Sigmoid colon (tissue), 7 donors: ENCODE results near the gene NPAP1. TPM values are rescaled to one million over a fixed set of nuclear protein-coding genes. Genes with fewer than 3 reads are reported as not detected.
"Not testable (repeated sequence)": the region's sequence is repeated elsewhere in the genome, so short reads cannot be mapped to it uniquely, and the experiment has no call there.

Source experiments
- DNase-seq: peaks from one replicate; pipeline ENCODE4 v3.0.0-alpha.2; 2019
- H3K27ac ChIP-seq, 4 donors: fragments of 200-600 bp; sonication (generic); one replicate each; pipeline ENCODE4 v1.5.1; 2016 to 2019; ENCODE audit warnings: mild to moderate bottlenecking in 1 of 4
- H3K27me3 ChIP-seq, 3 donors: fragments of 200-600 bp; sonication (generic); one replicate each; pipeline ENCODE4 v1.5.1; 2019; ENCODE audit warnings: mild to moderate bottlenecking in 1 of 3
- H3K36me3 ChIP-seq, 4 donors: fragments of 200-600 bp; sonication (generic); one replicate each; pipeline ENCODE4 v1.5.1; 2016 to 2019
- H3K4me1 ChIP-seq, 4 donors: fragments of 200-600 bp; sonication (generic); one replicate each; pipeline ENCODE4 v1.5.1; 2017 to 2019
- H3K4me3 ChIP-seq, 4 donors: fragments of 200-600 bp; sonication (generic); one replicate each; pipeline ENCODE4 v1.5.1; 2017 to 2019; ENCODE audit warnings: mild to moderate bottlenecking in 2 of 4, moderate library complexity in 1 of 4
- H3K9me3 ChIP-seq, 4 donors: fragments of 200-600 bp in 3 of 4; sonication (generic) in 3 of 4; one replicate each; pipeline versions ENCODE4 v1.5.1 to v1.6.1; 2013 to 2019
- EP300 ChIP-seq, 4 donors: sonication (generic); formaldehyde crosslinking; IDR thresholded peaks; one replicate each; pipeline ENCODE4 v1.6.1; 2017; ENCODE audit warnings: antibody characterized with exemption in 4 of 4
- POLR2A ChIP-seq, 2 donors: fragments of 450-650 bp; IDR thresholded peaks; one replicate each; pipeline ENCODE4 v1.6.1; 2016; ENCODE audit warnings: antibody characterized with exemption in 2 of 2, mild to moderate bottlenecking in 2 of 2, moderate library complexity in 2 of 2
- POLR2AphosphoS5 ChIP-seq, 4 donors: sonication (generic); formaldehyde crosslinking; IDR thresholded peaks; one replicate each; pipeline ENCODE4 v1.6.1; 2017; ENCODE audit warnings: antibody characterized with exemption in 4 of 4
- WGBS, 2 donors: extraction: QIAGEN DNeasy Blood & Tissue Kit; methylation state at CpG; one replicate each; pipeline ENCODE4 v1.1.7; 2013; 5-methylcytosine and 5-hydroxymethylcytosine counted together
- intact Hi-C: fragments of 100-400 bp; cut with DNase I; formaldehyde crosslinking; loops from one replicate; pipeline ENCODE4 v1.15.1; 2023
- polyA plus RNA-seq, 3 donors: library from polyadenylated mRNA; stranded (reverse); fragments of 200-250 nt; gene quantifications; one replicate each; pipeline ENCODE4 v1.2.3, GENCODE V29; 2013
- total RNA-seq, 4 donors: library from RNA; depleted of rRNA; stranded (reverse); fragments of >200 nt; gene quantifications; one replicate each; pipeline ENCODE4 v1.1.0, GENCODE V29; 2016
- TF ChIP-seq, protein P1 (sequence below), 4 experiments: fragments of 450-650 bp in 3 of 4; fragments of 200-600 bp in 1 of 4; IDR thresholded peaks; one replicate each; pipeline ENCODE4 v1.5.1; 2016 to 2019; ENCODE audit warnings: antibody characterized with exemption in 4 of 4, mild to moderate bottlenecking in 3 of 4, moderate library complexity in 2 of 4
- donor health status: healthy with polysubstance abuse.
- donor health status: Bipolar disorder and iron deficiency.
- donor health status: healthy.

The NPAP1 gene
- total and polyA plus RNA-seq, 7 donors: under 0.01 to 0.41 (median 0.15) TPM; not detected in 3

DNA sequence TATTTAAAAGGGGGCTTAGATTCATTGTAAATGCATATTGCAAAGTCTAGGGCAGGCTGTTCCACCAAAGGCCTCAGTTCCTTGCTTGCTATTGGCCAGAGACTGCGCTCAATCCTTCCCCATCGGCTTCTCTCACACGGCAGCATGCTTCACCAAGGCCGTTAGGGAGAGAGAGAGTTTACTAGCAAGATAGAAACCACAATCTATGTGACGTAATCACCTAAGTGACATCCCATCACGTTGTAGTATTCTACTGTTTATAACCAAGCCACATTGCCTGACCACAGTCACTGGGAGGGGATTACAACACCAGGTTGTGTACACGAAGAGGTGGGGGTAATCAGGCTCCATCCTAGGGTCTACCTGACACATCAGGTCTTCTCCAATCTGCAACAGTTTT is 16.0 kb upstream of the NPAP1 start:
- Histone ChIP-seq H3K27me3 (no peaks in the 10 kb centered on the region), H3K4me1 (no peaks in the 10 kb centered on the region), H3K4me3 (no peak overlapping the region), H3K36me3 (no peaks in the 10 kb centered on the region), H3K9me3 (peaks cover 0 to 4% (median 0%) of the 10 kb centered on the region in 4 donors), H3K27ac (no peak overlapping the region)
- no peak for TF ChIP-seq EP300 (IDR thresholded peaks at IDR 0.05)
- no peak for DNase-seq
- 67 to 68% methylated on average over 7 of the region's 7 CpGs for WGBS, 2 donors
- intact Hi-C loops: no loop called here

DNA sequence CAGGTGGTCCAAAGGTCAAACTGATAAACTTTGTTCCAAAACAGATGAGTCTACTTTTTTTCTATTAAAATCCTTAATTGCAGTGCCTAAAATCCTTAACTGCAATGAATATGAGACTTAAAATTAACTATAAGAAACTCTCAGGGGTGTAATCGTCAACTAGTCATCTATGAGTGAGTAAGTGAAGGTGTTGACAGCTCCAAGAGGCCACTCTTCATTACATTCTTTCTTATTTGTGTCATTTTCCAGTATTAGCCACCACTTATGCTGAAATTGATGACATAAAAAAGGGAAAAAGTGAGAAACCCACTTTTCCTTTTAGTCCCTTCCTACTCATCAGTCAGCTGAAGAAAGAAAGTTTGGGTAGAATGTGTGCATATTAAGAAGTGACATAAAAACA is 12.6 kb upstream of the NPAP1 start:
- Histone ChIP-seq H3K27me3 (no peaks in the 10 kb centered on the region), H3K4me3 (no peak overlapping the region), H3K9me3 (no peaks in the 10 kb centered on the region), H3K4me1 (no peaks in the 10 kb centered on the region), H3K27ac (no peak overlapping the region), H3K36me3 (no peaks in the 10 kb centered on the region)
- 52 to 64% methylated on average over 1 of the region's 1 CpG for WGBS, 2 donors
- TF ChIP-seq POLR2AphosphoS5 (IDR thresholded peaks at IDR 0.05) (no peak), EP300 (IDR thresholded peaks at IDR 0.05) (no peak), POLR2A (IDR thresholded peaks at IDR 0.05) (no peak)
- TF ChIP-seq, protein P1, sequence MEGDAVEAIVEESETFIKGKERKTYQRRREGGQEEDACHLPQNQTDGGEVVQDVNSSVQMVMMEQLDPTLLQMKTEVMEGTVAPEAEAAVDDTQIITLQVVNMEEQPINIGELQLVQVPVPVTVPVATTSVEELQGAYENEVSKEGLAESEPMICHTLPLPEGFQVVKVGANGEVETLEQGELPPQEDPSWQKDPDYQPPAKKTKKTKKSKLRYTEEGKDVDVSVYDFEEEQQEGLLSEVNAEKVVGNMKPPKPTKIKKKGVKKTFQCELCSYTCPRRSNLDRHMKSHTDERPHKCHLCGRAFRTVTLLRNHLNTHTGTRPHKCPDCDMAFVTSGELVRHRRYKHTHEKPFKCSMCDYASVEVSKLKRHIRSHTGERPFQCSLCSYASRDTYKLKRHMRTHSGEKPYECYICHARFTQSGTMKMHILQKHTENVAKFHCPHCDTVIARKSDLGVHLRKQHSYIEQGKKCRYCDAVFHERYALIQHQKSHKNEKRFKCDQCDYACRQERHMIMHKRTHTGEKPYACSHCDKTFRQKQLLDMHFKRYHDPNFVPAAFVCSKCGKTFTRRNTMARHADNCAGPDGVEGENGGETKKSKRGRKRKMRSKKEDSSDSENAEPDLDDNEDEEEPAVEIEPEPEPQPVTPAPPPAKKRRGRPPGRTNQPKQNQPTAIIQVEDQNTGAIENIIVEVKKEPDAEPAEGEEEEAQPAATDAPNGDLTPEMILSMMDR (IDR thresholded peaks at IDR 0.05): no peak
- DNase-seq: no peak
- intact Hi-C loops: no loop called here

DNA sequence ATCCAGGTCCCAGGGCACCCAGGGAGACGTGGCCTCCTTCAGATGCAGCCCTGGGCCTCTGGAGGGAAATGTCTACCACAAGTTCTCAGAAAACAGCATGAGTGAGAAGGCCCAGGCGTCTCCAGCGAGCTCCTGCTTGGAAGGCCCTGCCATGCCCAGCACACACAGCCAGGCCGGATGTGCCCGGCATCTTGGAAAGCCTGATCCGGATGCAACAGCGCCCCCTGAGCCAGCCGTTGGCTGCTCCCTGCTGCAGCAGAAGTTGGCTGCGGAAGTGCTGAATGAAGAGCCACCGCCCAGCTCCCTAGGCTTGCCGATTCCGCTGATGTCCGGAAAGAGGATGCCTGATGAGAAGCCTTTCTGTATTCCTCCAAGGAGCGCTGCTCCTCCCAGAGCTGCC is 856 bp downstream of the NPAP1 start:
- Histone ChIP-seq H3K4me1 (no peaks in the 10 kb centered on the region), H3K27ac (no peak overlapping the region), H3K27me3 (no peaks in the 10 kb centered on the region), H3K36me3 (no peaks in the 10 kb centered on the region), H3K9me3 (peaks cover 0 to 5% (median 0%) of the 10 kb centered on the region in 4 donors), H3K4me3 (no peak overlapping the region)
- 89 to 91% methylated on average over 14 of the region's 14 CpGs for WGBS, 2 donors
- no peak for DNase-seq
- intact Hi-C loops: no loop called here
- TF ChIP-seq POLR2A (IDR thresholded peaks at IDR 0.05): no peak
- no peak for TF ChIP-seq POLR2AphosphoS5 (IDR thresholded peaks at IDR 0.05)
- TF ChIP-seq EP300 (IDR thresholded peaks at IDR 0.05): no peak
- TF ChIP-seq, protein P1 (IDR thresholded peaks at IDR 0.05): no peak

DNA sequence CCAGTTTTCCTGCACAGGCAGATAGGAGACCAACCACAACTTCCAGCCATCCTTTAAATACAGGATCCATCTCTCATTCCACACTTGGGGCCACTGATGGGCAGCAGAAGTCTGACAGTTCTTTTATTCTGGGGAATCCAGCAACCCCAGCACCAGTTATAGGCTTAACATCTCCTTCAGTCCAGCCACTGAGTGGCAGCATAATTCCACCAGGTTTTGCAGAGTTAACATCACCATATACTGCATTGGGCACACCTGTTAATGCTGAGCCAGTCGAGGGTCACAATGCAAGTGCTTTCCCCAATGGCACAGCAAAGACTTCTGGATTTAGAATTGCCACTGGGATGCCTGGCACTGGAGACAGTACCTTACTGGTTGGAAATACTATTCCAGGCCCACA is 2.9 kb downstream of the NPAP1 start:
- no peaks in the 10 kb centered on the region for H3K36me3 ChIP-seq
- no peaks in the 10 kb centered on the region for H3K4me1 ChIP-seq
- H3K9me3 ChIP-seq: peaks cover 0 to 5% (median 0%) of the 10 kb centered on the region in 4 donors
- no peak overlapping the region for H3K27ac ChIP-seq
- TF ChIP-seq EP300 (IDR thresholded peaks at IDR 0.05) (no peak), POLR2AphosphoS5 (IDR thresholded peaks at IDR 0.05) (no peak)
- TF ChIP-seq, protein P1 (IDR thresholded peaks at IDR 0.05): no peak
- H3K4me3 ChIP-seq: no peak overlapping the region
- intact Hi-C loops: no loop called here
- no peaks in the 10 kb centered on the region for H3K27me3 ChIP-seq
- 41 to 56% methylated on average over 1 of the region's 1 CpG for WGBS, 2 donors
- DNase-seq: no peak

DNA sequence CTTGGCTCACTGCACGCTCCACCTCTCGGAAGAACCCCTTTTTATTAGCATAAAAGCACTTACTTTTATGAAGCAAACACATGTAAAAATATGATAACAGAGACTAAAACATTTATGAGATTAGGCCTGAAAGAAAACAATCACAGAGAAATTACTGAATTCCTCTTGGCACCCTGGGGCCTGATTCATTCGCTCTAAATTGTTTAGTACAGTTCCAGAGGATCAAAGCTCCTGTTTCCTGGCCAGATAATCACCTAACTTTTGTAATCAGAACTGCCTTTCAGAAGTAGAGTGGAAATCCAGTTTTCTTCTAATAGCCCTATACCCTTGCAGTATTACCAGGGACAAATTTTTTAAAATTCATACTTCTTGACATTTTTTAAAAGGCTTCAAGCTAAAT is 6.4 kb downstream of the NPAP1 start:
- H3K9me3 ChIP-seq: peaks cover 0 to 5% (median 0%) of the 10 kb centered on the region in 4 donors
- WGBS, 2 donors: 66 to 76% methylated on average over 3 of the region's 3 CpGs
- no peaks in the 10 kb centered on the region for H3K27me3 ChIP-seq
- intact Hi-C loops: no loop called here
- no peak overlapping the region for H3K4me3 ChIP-seq
- no peaks in the 10 kb centered on the region for H3K36me3 ChIP-seq
- no peak for DNase-seq
- no peak for TF ChIP-seq POLR2AphosphoS5 (IDR thresholded peaks at IDR 0.05)
- TF ChIP-seq, protein P1 (IDR thresholded peaks at IDR 0.05): no peak
- TF ChIP-seq EP300 (IDR thresholded peaks at IDR 0.05): no peak
- TF ChIP-seq POLR2A (IDR thresholded peaks at IDR 0.05): no peak
- no peaks in the 10 kb centered on the region for H3K4me1 ChIP-seq
- no peak overlapping the region for H3K27ac ChIP-seq

DNA sequence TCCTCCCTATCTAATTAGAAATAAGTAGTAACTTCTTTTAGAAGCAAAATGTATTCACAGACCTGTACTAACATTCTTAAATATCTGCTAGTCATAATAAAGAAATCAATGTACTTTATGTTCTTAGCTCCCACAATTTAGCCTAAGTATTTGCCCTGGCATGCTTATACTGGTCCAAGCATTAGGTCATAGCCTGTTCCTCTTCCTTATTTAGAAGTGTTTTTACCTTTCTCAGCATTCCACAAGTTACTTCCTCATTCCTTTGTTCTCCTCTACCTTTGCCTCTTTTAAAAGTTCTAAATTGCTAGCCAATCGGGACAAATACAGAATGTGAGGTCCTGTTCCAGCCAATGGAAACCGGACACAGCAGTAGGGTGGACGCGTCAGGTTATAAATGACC is 7.3 kb downstream of the NPAP1 start:
- intact Hi-C loops, H3K4me3 ChIP-seq, H3K4me1 ChIP-seq, H3K27ac ChIP-seq, H3K36me3 ChIP-seq, H3K9me3 ChIP-seq, DNase-seq, H3K27me3 ChIP-seq: not testable (repeated sequence)
- 85 to 88% methylated on average over 4 of the region's 4 CpGs for WGBS, 2 donors
